Caco-2 (cell line): ENCODE results near the gene NOL8. TPM values are rescaled to one million over a fixed set of nuclear protein-coding genes. Genes with fewer than 3 reads are reported as not detected.

Experiments
- BruUV-seq: library from RNA; stranded (reverse); fragments of 400-500 nt; replicated peaks from 2 replicates; lab custom pipeline; 2021; lab: Mats Ljungman, UMichigan
- CTCF ChIA-PET: fragments of 300-600 bp; sonication (Branson Sonifier 250); formaldehyde crosslinking; loops from one replicate; lab custom pipeline; 2022; ENCODE audit warnings: antibody characterized with exemption; lab: Charles Lee
- POLR2A ChIA-PET: fragments of 300-600 bp; sonication (Branson Sonifier 250); formaldehyde crosslinking; loops from one replicate; lab custom pipeline; 2022; ENCODE audit warnings: antibody characterized with exemption; lab: Charles Lee
- DNase-seq, 2 experiments: peaks; one replicate each; pipeline versions ENCODE4 v3.0.0 to v3.0.0-alpha.2; 2020 to 2022
- H3K27me3 ChIP-seq: replicated peaks from 2 replicates; pipeline ENCODE4 v1.6.0; 2011; ENCODE audit warnings: low read length; ENCODE audit not compliant: control insufficient read depth, insufficient read depth
- H3K36me3 ChIP-seq: 2 replicates; pipeline ENCODE4 v1.5.1; 2011; ENCODE audit warnings: low read length; ENCODE audit not compliant: control insufficient read depth, insufficient read depth
- H3K4me1 ChIP-seq: fragments of 250-450 bp; sonication (Bioruptor Pico); 2 replicates; pipeline ENCODE4 v1.5.1; 2020; ENCODE audit warnings: mild to moderate bottlenecking
- H3K4me3 ChIP-seq: 2 replicates; pipeline ENCODE4 v1.5.1; 2011; ENCODE audit warnings: low read depth, mild to moderate bottlenecking, control low read depth, low read length
- H3K9me3 ChIP-seq: fragments of 250-450 bp; sonication (Bioruptor Pico); 2 replicates; pipeline ENCODE4 v1.5.1; 2020; ENCODE audit warnings: mild to moderate bottlenecking, moderate library complexity
- H3K27ac Mint-ChIP-seq: one replicate; pipeline ENCODE4 v1.8.0; 2022; ENCODE audit warnings: mixed read lengths; ENCODE audit not compliant: unreplicated experiment
- H3K27me3 Mint-ChIP-seq: one replicate; pipeline ENCODE4 v1.8.0; 2022; ENCODE audit warnings: mixed read lengths; ENCODE audit not compliant: insufficient read depth, unreplicated experiment
- H3K36me3 Mint-ChIP-seq: one replicate; pipeline ENCODE4 v1.8.0; 2022; ENCODE audit warnings: mild to moderate bottlenecking, mixed read lengths; ENCODE audit not compliant: insufficient read depth, unreplicated experiment
- H3K4me1 Mint-ChIP-seq: one replicate; pipeline ENCODE4 v1.8.0; 2022; ENCODE audit warnings: low read depth, mixed read lengths; ENCODE audit not compliant: unreplicated experiment
- H3K4me3 Mint-ChIP-seq: one replicate; pipeline ENCODE4 v1.8.0; 2022; ENCODE audit warnings: mild to moderate bottlenecking, moderate library complexity, mixed read lengths; ENCODE audit not compliant: unreplicated experiment
- H3K9me3 Mint-ChIP-seq: one replicate; pipeline ENCODE4 v1.8.0; 2022; ENCODE audit warnings: mixed read lengths; ENCODE audit not compliant: unreplicated experiment
- CTCF ChIP-seq, 2 experiments: fragments of 200-600 bp in 1 of 2; IDR thresholded peaks; 1 replicate in 1 of 2; 2 replicates in 1 of 2; pipeline versions ENCODE4 v1.5.1 to v1.8.0; 2011 to 2022; ENCODE audit warnings: antibody characterized with exemption in 1 of 2, control low read depth in 1 of 2, inconsistent platforms in 1 of 2, low read depth in 1 of 2, low read length in 1 of 2, mild to moderate bottlenecking in 1 of 2, moderate library complexity in 1 of 2; ENCODE audit not compliant: insufficient read depth in 1 of 2, severe bottlenecking in 1 of 2, unreplicated experiment in 1 of 2
- intact Hi-C: fragments of 100-400 bp; cut with micrococcal nuclease; formaldehyde crosslinking; loops from one replicate; pipeline ENCODE4 v1.10.0; 2022; ENCODE audit not compliant: unreplicated experiment
- total RNA-seq: library from RNA; stranded (reverse); gene quantifications from 2 replicates; pipeline ENCODE4 v1.2.3, GENCODE V29; 2022

Gene NOL8
- total RNA-seq, 1 experiment from 2014 or later, result 29.4 TPM

- Mint-ChIP-seq H3K27ac (no peak overlapping the region), H3K4me3 (no peak overlapping the region), H3K4me1 (no peaks in the 10 kb centered on the region), H3K36me3 (no peaks in the 10 kb centered on the region), H3K27me3 (no peaks in the 10 kb centered on the region), H3K9me3 (no peaks in the 10 kb centered on the region)
- TF ChIP-seq CTCF (IDR thresholded peaks at IDR 0.05; ENCODE audit: insufficient read depth in 1 of 2, low read depth in 1 of 2, low read length in 1 of 2, severe bottlenecking in 1 of 2, unreplicated experiment in 1 of 2), result no peak
- CTCF ChIA-PET, result no interaction called here
- H3K27me3 ChIP-seq, result no peaks in the 10 kb centered on the region
- H3K4me3 ChIP-seq, result no peak overlapping the region
- H3K36me3 ChIP-seq, result no peaks in the 10 kb centered on the region
- no TSS peak for BruUV-seq
- POLR2A ChIA-PET, result no interaction called here
- H3K9me3 ChIP-seq, result no peaks in the 10 kb centered on the region
- H3K4me1 ChIP-seq, result no peaks in the 10 kb centered on the region
- DNase-seq, result no peak
- intact Hi-C loops, result no loop called here
Measured at GRCh38 chr9:92332577-92333281, 7.6 kb upstream of the NOL8 start.

DNA sequence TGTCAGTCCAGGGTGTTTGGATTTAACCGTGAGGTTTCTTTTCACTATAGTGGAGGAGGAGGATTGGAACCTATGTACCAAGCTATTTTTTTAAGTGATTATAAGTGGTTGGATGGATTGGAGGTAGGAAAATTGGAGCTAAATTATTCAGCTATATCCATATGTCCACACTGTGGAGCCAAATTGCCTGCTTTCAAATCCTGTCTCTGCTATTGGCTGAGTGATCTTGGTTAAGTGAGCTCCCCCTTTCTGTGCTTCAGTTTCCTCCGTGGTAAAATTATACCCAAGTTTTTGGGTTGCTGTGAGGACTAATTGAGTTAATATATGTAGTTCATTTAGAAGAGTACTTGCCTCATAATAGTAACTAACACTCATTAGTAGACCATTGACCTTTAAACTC, 3.1 kb upstream of the NOL8 start:
- DNase-seq, result peak in 1 of 2 experiments; percentile 1
- H3K27me3 Mint-ChIP-seq, result no peaks in the 10 kb centered on the region
- intact Hi-C loops, result loop anchor here (5.0 kb wide), 1 partner anchor 304 kb away; no protein-coding TSS in a partner anchor

DNA sequence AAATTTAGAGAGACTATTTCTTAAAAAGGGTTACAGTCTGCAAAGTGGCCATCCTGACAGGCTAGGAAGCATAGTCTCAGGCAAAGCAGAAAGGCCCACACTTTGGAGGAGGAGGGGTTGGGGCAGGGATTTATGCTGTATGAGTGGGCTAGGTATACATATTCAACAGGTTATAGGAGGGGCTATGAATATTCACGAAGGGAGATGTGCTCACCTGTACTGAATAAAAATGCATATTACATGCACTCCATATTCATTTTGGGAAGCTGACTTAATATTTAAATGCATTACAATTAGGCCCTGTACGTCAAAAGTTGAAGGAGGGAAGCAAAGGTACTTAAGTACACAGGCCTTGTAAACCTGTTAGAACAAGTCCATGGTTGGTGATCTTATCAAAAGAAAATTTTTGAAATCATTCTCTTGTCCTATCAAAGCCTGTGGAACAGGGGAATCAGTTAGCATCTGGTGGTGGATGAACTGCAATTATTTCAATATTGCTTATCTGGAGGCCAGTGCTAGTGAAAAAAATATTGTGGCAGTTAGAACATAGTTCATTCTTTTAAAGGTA, 2.2 kb upstream of the NOL8 start:
- intact Hi-C loops, result loop anchor here (5.0 kb wide), 1 partner anchor 305 kb away; no protein-coding TSS in a partner anchor
- peaks cover 6% of the 10 kb centered on the region for H3K4me1 Mint-ChIP-seq
- ChIA-PET POLR2A (no interaction called here), CTCF (no interaction called here)
- no peaks in the 10 kb centered on the region for H3K27me3 ChIP-seq
- H3K36me3 Mint-ChIP-seq, result peaks cover 11% of the 10 kb centered on the region
- no peak overlapping the region for H3K4me3 ChIP-seq
- DNase-seq, result no peak
- H3K27ac Mint-ChIP-seq, result no peak overlapping the region
- H3K27me3 Mint-ChIP-seq, result no peaks in the 10 kb centered on the region
- H3K9me3 ChIP-seq, result no peaks in the 10 kb centered on the region
- H3K4me1 ChIP-seq, result no peaks in the 10 kb centered on the region
- no peaks in the 10 kb centered on the region for H3K9me3 Mint-ChIP-seq
- peak overlapping the region; percentile 96 for H3K4me3 Mint-ChIP-seq
- TF ChIP-seq CTCF (IDR thresholded peaks at IDR 0.05; ENCODE audit: insufficient read depth in 1 of 2, low read depth in 1 of 2, low read length in 1 of 2, severe bottlenecking in 1 of 2, unreplicated experiment in 1 of 2), result no peak
- H3K36me3 ChIP-seq, result no peaks in the 10 kb centered on the region
- no TSS peak for BruUV-seq

More for the DNA sequence above, 3.1 kb upstream of the NOL8 start:
- Histone ChIP-seq H3K4me1 (no peaks in the 10 kb centered on the region), H3K9me3 (no peaks in the 10 kb centered on the region), H3K4me3 (no peak overlapping the region), H3K36me3 (no peaks in the 10 kb centered on the region), H3K27me3 (no peaks in the 10 kb centered on the region)
- ChIA-PET POLR2A (no interaction called here), CTCF (interaction anchor here (1.0 to 1.1 kb wide), 2 partner anchors 111 to 306 kb away, joined by 3 to 5 read pairs; no protein-coding TSS in a partner anchor)
- H3K9me3 Mint-ChIP-seq, result no peaks in the 10 kb centered on the region
- H3K36me3 Mint-ChIP-seq, result peaks cover 11% of the 10 kb centered on the region
- H3K27ac Mint-ChIP-seq, result no peak overlapping the region
- BruUV-seq, result no TSS peak
- H3K4me1 Mint-ChIP-seq, result peaks cover 6% of the 10 kb centered on the region
- H3K4me3 Mint-ChIP-seq, result no peak overlapping the region
- TF ChIP-seq CTCF (IDR thresholded peaks at IDR 0.05; ENCODE audit: insufficient read depth in 1 of 2, low read depth in 1 of 2, low read length in 1 of 2, severe bottlenecking in 1 of 2, unreplicated experiment in 1 of 2), result no peak
